GM12878 (cell line): ENCODE results near the gene NUDT7.

ENCODE experiments used
- CEBPB ChIP-seq, 2 experiments: fragments of 150-350 bp in 1 of 2; IDR thresholded peaks; 2 replicates each; pipeline ENCODE4 v1.6.1; 2012 to 2014; ENCODE audit warnings: low read depth in 2 of 2, low read length in 2 of 2, borderline replicate concordance in 1 of 2, inconsistent platforms in 1 of 2
- CTCF ChIP-seq, 3 experiments: IDR thresholded peaks in 2 of 3; conservative IDR thresholded peaks in 1 of 3; 2 replicates each; pipeline ENCODE4 v1.5.1; 2011; ENCODE audit warnings: low read depth in 3 of 3, low read length in 3 of 3, mild to moderate bottlenecking in 3 of 3, control low read depth in 2 of 3, moderate library complexity in 2 of 3, inconsistent platforms in 1 of 3, mixed read lengths in 1 of 3; ENCODE audit not compliant: control insufficient read depth in 2 of 3, insufficient read depth in 1 of 3; ENCODE audit errors: extremely low read depth in 1 of 3
- E2F4 ChIP-seq: IDR thresholded peaks from 2 replicates; pipeline ENCODE4 v1.6.1; 2012; ENCODE audit warnings: low read depth, low read length, improper control_type of control experiment
- JUND ChIP-seq: IDR thresholded peaks from 2 replicates; pipeline ENCODE4 v1.6.1; 2012; ENCODE audit warnings: low read depth, mild to moderate bottlenecking, low read length, improper control_type of control experiment, moderate library complexity
- NFXL1 ChIP-seq: fragments of 450-650 bp; IDR thresholded peaks from 2 replicates; pipeline ENCODE4 v1.6.1; 2017; ENCODE audit warnings: antibody characterized with exemption, mild to moderate bottlenecking, borderline replicate concordance
- NR2C2 ChIP-seq: IDR thresholded peaks from 2 replicates; pipeline ENCODE4 v1.6.1; 2011; ENCODE audit warnings: borderline replicate concordance, low read depth; ENCODE audit not compliant: control insufficient read depth, insufficient read length
- POLR2A ChIP-seq: IDR thresholded peaks from 2 replicates; pipeline ENCODE4 v1.6.1; 2011; ENCODE audit warnings: low read depth, mild to moderate bottlenecking, low read length
- RUNX3 ChIP-seq: IDR thresholded peaks from 2 replicates; pipeline ENCODE4 v1.6.1; 2012; ENCODE audit warnings: low read length, inconsistent platforms
- SPI1 ChIP-seq: IDR thresholded peaks from 2 replicates; pipeline ENCODE4 v1.6.1; 2011; ENCODE audit warnings: low read depth, mild to moderate bottlenecking, low read length, moderate library complexity, borderline replicate concordance; ENCODE audit not compliant: insufficient read depth
- SREBF1 ChIP-seq: IDR thresholded peaks from 2 replicates; pipeline ENCODE4 v1.6.1; 2012; ENCODE audit warnings: mild to moderate bottlenecking, low read length
- TAF1 ChIP-seq: IDR thresholded peaks from 2 replicates; pipeline ENCODE4 v1.6.1; 2011; ENCODE audit warnings: mild to moderate bottlenecking, low read depth, low read length, borderline replicate concordance
- USF2 ChIP-seq: IDR thresholded peaks from 2 replicates; pipeline ENCODE4 v1.6.1; 2011; ENCODE audit warnings: low read depth, low read length, improper control_type of control experiment, borderline replicate concordance
- ZBTB4 ChIP-seq: fragments of 450-650 bp; formaldehyde crosslinking; IDR thresholded peaks from 2 replicates; pipeline ENCODE4 v1.4.0; 2022; ENCODE audit warnings: mild to moderate bottlenecking, moderate library complexity

GRCh38 chr16:77784441-77785372, 62.4 kb downstream of the NUDT7 start:
- no peak for TF ChIP-seq SREBF1
- no peak for TF ChIP-seq NFXL1
- peak; percentile 13 to 16 (median 14); a peak in 2 of 6 replicates for TF ChIP-seq CTCF (IDR thresholded peaks at IDR 0.05 in 2 of 3, conservative IDR thresholded peaks at IDR 0.05 in 1 of 3; ENCODE audit: control insufficient read depth in 2 of 3, extremely low read depth in 1 of 3, insufficient read depth in 1 of 3, low read depth in 3 of 3, low read length in 3 of 3)
- no peak for TF ChIP-seq RUNX3
- TF ChIP-seq USF2 = no peak
- no peak for TF ChIP-seq E2F4
- no peak for TF ChIP-seq ZBTB4
- TF ChIP-seq POLR2A = no peak
- TF ChIP-seq TAF1 = no peak
- no peak for TF ChIP-seq CEBPB (IDR thresholded peaks at IDR 0.05; ENCODE audit: borderline replicate concordance in 1 of 2, low read depth in 2 of 2, low read length in 2 of 2)
- no peak for TF ChIP-seq JUND
- TF ChIP-seq SPI1 = no peak
- TF ChIP-seq NR2C2 = no peak
